Neuronal stem cell (in vitro differentiated cells): ENCODE measurements around the gene CACNB1.

ENCODE experiments used
- DNase-seq: peaks from one replicate; pipeline ENCODE4 v3.0.0-alpha.2; 2013; ENCODE audit warnings: low spot score
- H2AFZ ChIP-seq: one replicate; pipeline ENCODE4 v1.6.1; 2013; ENCODE audit warnings: mild to moderate bottlenecking, low read length, inconsistent platforms
- H2AK5ac ChIP-seq: 2 replicates; pipeline ENCODE4 v1.6.1; 2013; ENCODE audit warnings: low read depth, mild to moderate bottlenecking, inconsistent platforms, low read length, moderate library complexity, mixed read lengths
- H2BK120ac ChIP-seq: 2 replicates; pipeline ENCODE4 v1.6.1; 2013; ENCODE audit warnings: low read depth, mild to moderate bottlenecking, inconsistent platforms, low read length, moderate library complexity, mixed read lengths
- H2BK12ac ChIP-seq: one replicate; pipeline ENCODE4 v1.6.1; 2013; ENCODE audit warnings: low read length, inconsistent platforms
- H2BK15ac ChIP-seq: 2 replicates; pipeline ENCODE4 v1.6.1; 2013; ENCODE audit warnings: mild to moderate bottlenecking, low read length, inconsistent platforms, mixed read lengths
- H2BK5ac ChIP-seq: one replicate; pipeline ENCODE4 v1.6.1; 2013; ENCODE audit warnings: inconsistent platforms, mild to moderate bottlenecking, low read length, moderate library complexity
- H3K14ac ChIP-seq: one replicate; pipeline ENCODE4 v1.6.1; 2013; ENCODE audit warnings: low read length, inconsistent platforms
- H3K18ac ChIP-seq: 2 replicates; pipeline ENCODE4 v1.6.1; 2013; ENCODE audit warnings: low read length, inconsistent platforms
- H3K23ac ChIP-seq: 2 replicates; pipeline ENCODE4 v1.6.1; 2013; ENCODE audit warnings: low read depth, mild to moderate bottlenecking, mixed read lengths, low read length, inconsistent platforms; ENCODE audit not compliant: poor library complexity
- H3K27ac ChIP-seq: replicated peaks from 3 replicates; pipeline ENCODE4 v1.5.1; 2013; ENCODE audit warnings: low read length, inconsistent platforms
- H3K27me3 ChIP-seq, 3 experiments: 2 replicates each; pipeline ENCODE4 v1.6.1; 2013; ENCODE audit warnings: low read length in 3 of 3, mild to moderate bottlenecking in 2 of 3, inconsistent platforms in 1 of 3, low read depth in 1 of 3, mixed read lengths in 1 of 3, moderate library complexity in 1 of 3; ENCODE audit not compliant: control insufficient read depth in 3 of 3, insufficient read depth in 3 of 3
- H3K36me3 ChIP-seq, 2 donors: replicated peaks in 1 of 2; 2 replicates each; pipeline ENCODE4 v1.6.1; 2013; ENCODE audit warnings: low read length in 2 of 2; ENCODE audit not compliant: control insufficient read depth in 2 of 2, insufficient read depth in 2 of 2
- H3K4ac ChIP-seq: 2 replicates; pipeline ENCODE4 v1.6.1; 2013; ENCODE audit warnings: inconsistent platforms, mild to moderate bottlenecking, low read length, moderate library complexity
- H3K4me1 ChIP-seq, 2 donors: 1 replicate in 1 of 2; 2 replicates in 1 of 2; pipeline ENCODE4 v1.6.1; 2013; ENCODE audit warnings: low read length in 2 of 2, low read depth in 1 of 2; ENCODE audit not compliant: control insufficient read depth in 2 of 2, insufficient read depth in 1 of 2
- H3K4me2 ChIP-seq: one replicate; pipeline ENCODE4 v1.6.1; 2013; ENCODE audit warnings: mild to moderate bottlenecking, low read length, inconsistent platforms; ENCODE audit not compliant: insufficient read depth, poor library complexity, severe bottlenecking
- H3K4me3 ChIP-seq, 2 donors: 2 replicates each; pipeline ENCODE4 v1.5.1; 2013; ENCODE audit warnings: low read length in 2 of 2, mild to moderate bottlenecking in 2 of 2, inconsistent platforms in 1 of 2, moderate library complexity in 1 of 2
- H3K79me1 ChIP-seq: one replicate; pipeline ENCODE4 v1.6.1; 2013; ENCODE audit warnings: low read depth, mild to moderate bottlenecking, inconsistent platforms, low read length, moderate library complexity
- H3K9ac ChIP-seq: one replicate; pipeline ENCODE4 v1.6.1; 2013; ENCODE audit warnings: mild to moderate bottlenecking, low read depth, low read length, inconsistent platforms; ENCODE audit not compliant: poor library complexity
- H3K9me3 ChIP-seq, 2 donors: replicated peaks in 1 of 2; 2 replicates each; pipeline versions ENCODE3 to v1.6.1; 2013; ENCODE audit warnings: low read length in 2 of 2, mild to moderate bottlenecking in 2 of 2, inconsistent platforms in 1 of 2, low read depth in 1 of 2, mixed read lengths in 1 of 2, moderate library complexity in 1 of 2; ENCODE audit not compliant: control insufficient read depth in 2 of 2, insufficient read depth in 1 of 2
- H4K8ac ChIP-seq: one replicate; pipeline ENCODE4 v1.6.1; 2013; ENCODE audit warnings: low read depth, mild to moderate bottlenecking, inconsistent platforms, low read length, moderate library complexity
- H4K91ac ChIP-seq: one replicate; pipeline ENCODE4 v1.6.1; 2013; ENCODE audit warnings: low read length, low read depth, mild to moderate bottlenecking, inconsistent platforms; ENCODE audit not compliant: poor library complexity
- WGBS, 2 donors: extraction: QIAGEN DNeasy Blood & Tissue Kit; methylation state at CpG; one replicate each; pipeline ENCODE4 v1.1.7; 2013; ENCODE audit warnings: missing lambda C conversion rate in 2 of 2, mixed read lengths in 1 of 2; ENCODE audit not compliant: insufficient read length in 2 of 2, insufficient replicate concordance in 1 of 2; ENCODE audit errors: extremely low coverage in 2 of 2; 5-methylcytosine and 5-hydroxymethylcytosine counted together

Gene CACNB1

DNA sequence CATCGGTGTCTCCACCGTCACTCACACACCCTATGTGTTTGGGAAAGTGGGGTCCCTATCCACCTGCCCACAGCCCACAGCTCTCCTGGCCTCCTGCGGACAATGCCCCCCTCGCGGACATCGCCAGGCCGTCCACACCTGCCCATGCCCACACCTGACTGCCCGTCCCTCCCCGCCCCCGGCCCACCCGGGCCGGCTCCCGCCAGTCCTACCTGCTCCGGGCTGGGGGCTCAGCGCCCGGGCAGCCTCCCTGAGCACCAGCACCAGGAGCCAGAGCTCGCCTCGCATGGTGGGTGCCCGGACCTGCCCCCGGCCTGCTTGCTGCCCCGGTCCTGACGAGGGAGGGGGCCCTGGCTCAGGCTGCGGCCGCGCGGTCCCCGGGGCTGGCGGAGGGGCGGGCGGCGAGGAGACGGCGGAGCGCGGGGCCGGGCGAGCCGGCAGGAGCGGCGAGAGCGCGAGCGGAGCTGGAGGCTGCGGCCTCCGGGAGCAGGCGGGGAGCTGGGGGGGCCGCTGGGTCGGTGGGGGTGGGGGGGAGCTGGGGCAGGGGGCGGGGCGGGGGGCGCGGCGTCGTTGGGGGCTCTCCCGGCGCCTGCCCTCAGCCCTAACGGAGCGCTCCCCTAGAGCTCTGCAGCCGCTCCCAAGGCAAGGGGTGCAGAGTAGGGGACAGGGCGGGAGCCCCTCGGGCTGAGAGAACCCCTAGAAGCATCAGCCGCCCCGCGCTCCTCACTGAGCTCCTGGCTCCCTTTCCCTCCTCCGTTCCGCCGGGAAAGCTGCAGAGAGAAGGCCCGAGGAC lies 46.1 kb downstream of the CACNB1 start, which contains the start of gene PLXDC1:
Gene PLXDC1 (minus strand): TSS at position 488 of the 793 bp plus-strand sequence. CDS start 200 bp downstream, at position 288.
- Histone ChIP-seq H3K18ac (peak within 1 kb of the TSS; percentile 92), H3K4me1 (peaks cover 8 to 12% of the 10 kb centered on the region in 2 donors), H3K23ac (peak within 1 kb of the TSS; percentile 76), H2BK12ac (no peak within 1 kb of the TSS), H2AK5ac (no peak within 1 kb of the TSS), H2BK15ac (peak within 1 kb of the TSS; percentile 75), H3K79me1 (peaks cover 2% of the 10 kb centered on the region), H4K91ac (no peak within 1 kb of the TSS), H3K9me3 (no peaks in the 10 kb centered on the region), H3K36me3 (no peaks in the 10 kb centered on the region), H3K4ac (no peak within 1 kb of the TSS), H3K27ac (no peak within 1 kb of the TSS), H3K9ac (peak within 1 kb of the TSS; percentile 88), H2BK5ac (no peak within 1 kb of the TSS), H4K8ac (peak within 1 kb of the TSS; percentile 9), H3K14ac (peak within 1 kb of the TSS; percentile 87), H2BK120ac (no peak within 1 kb of the TSS), H3K27me3 (peaks cover 11 to 31% (median 31%) of the 10 kb centered on the region in 3 experiments), H3K4me2 (peak within 1 kb of the TSS; percentile 99), H2AFZ (peak within 1 kb of the TSS; percentile 88), H3K4me3 (peak within 1 kb of the TSS; percentile 85 to 86)
- no CpG with 5 or more reads among the region's 68 CpGs for WGBS, 2 donors
- no peak for DNase-seq

DNA sequence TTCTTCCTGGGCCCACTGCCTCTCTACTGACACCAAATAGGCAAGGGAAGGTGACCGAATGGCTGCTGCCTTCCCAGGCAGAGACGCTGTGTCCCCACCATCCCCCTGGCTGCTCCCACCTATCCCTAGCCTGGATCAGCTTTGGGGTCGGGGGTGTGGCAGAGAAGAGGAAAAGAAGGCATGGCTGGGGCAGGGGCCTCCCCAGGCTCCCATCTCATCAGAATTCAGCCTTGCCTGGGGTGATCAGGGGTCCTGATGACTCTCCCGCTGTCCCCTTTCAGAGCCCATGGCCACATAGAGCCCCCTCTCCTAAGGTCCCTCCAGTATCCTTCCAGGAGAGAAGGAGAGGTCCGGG lies 46.7 kb downstream of the CACNB1 start:
- peak overlapping the region; percentile 85 to 86 for H3K4me3 ChIP-seq
- peak overlapping the region; percentile 9 for H4K8ac ChIP-seq
- no peak overlapping the region for H3K4ac ChIP-seq
- H3K4me2 ChIP-seq = peak overlapping the region; percentile 99
- H3K4me1 ChIP-seq = peaks cover 8 to 12% of the 10 kb centered on the region in 2 donors
- H2BK12ac ChIP-seq = no peak overlapping the region
- H3K9me3 ChIP-seq = no peaks in the 10 kb centered on the region
- H2BK120ac ChIP-seq = no peak overlapping the region
- no peak overlapping the region for H4K91ac ChIP-seq
- peak overlapping the region; percentile 53 for H3K18ac ChIP-seq
- no peaks in the 10 kb centered on the region for H3K36me3 ChIP-seq
- DNase-seq = no peak
- no peak overlapping the region for H3K9ac ChIP-seq
- no peak overlapping the region for H2AK5ac ChIP-seq
- peak overlapping the region; percentile 88 for H2AFZ ChIP-seq
- H3K27me3 ChIP-seq = peaks cover 11 to 31% (median 31%) of the 10 kb centered on the region in 3 experiments
- H3K23ac ChIP-seq = peak overlapping the region; percentile 76
- no CpG with 5 or more reads among the region's 5 CpGs for WGBS, 2 donors
- H3K79me1 ChIP-seq = peaks cover 2% of the 10 kb centered on the region
- no peak overlapping the region for H3K27ac ChIP-seq
- peak overlapping the region; percentile 75 for H2BK15ac ChIP-seq
- H2BK5ac ChIP-seq = no peak overlapping the region
- H3K14ac ChIP-seq = no peak overlapping the region

DNA sequence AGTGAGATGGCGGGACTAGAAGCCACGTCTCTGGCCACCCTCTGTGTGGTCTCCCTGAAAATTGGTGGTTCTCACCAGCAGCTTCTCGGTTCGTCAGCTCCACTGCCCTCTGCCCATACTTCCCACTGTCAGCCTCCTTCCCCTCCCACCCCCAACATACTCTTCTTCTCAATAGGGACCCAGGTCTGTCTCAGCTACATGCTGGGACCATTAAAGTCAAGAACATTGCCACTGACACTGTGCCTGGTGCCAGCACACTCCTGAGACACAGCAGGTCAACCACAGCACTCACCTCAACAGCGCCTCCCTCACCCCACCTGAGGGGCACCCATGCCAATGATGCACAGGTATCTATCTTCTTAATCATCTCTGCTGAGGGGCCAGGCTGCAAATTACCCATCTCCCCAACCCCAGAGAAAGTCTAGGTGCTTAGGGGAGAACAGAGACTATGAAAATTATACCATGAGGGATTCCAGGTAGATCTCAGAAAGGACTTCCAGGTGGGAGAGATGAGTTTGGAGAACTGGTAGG lies 47.3 kb downstream of the CACNB1 start:
- Histone ChIP-seq H3K36me3 (no peaks in the 10 kb centered on the region), H3K4me3 (peak overlapping the region in 1 of 2 donors; percentile 16), H3K79me1 (peaks cover 2% of the 10 kb centered on the region), H2BK12ac (no peak overlapping the region), H2AFZ (no peak overlapping the region), H4K8ac (no peak overlapping the region), H2BK5ac (no peak overlapping the region), H3K27me3 (peaks cover 11 to 31% (median 31%) of the 10 kb centered on the region in 3 experiments), H3K23ac (peak overlapping the region; percentile 49), H3K9ac (no peak overlapping the region), H2BK120ac (no peak overlapping the region), H2AK5ac (peak overlapping the region; percentile 73), H3K9me3 (no peaks in the 10 kb centered on the region), H2BK15ac (no peak overlapping the region), H3K4me2 (no peak overlapping the region), H3K18ac (peak overlapping the region; percentile 48), H4K91ac (no peak overlapping the region), H3K14ac (no peak overlapping the region), H3K4me1 (peaks cover 8 to 12% of the 10 kb centered on the region in 2 donors), H3K27ac (no peak overlapping the region), H3K4ac (no peak overlapping the region)
- WGBS, 2 donors = no CpG with 5 or more reads among the region's 5 CpGs
- DNase-seq = no peak
